Activated naive CD4-positive, alpha-beta T cell treated with anti-CD3 and anti-CD28 coated beads, Interleukin-2, amount 50 U/mL, for 24 hours (primary cell): ENCODE measurements around the gene LYPD3.
A peak's percentile ranks its signal among the peaks of the same experiment; 100 is the strongest.
"Not testable (repeated sequence)": the region's sequence is repeated elsewhere in the genome, so short reads cannot be mapped to it uniquely, and the experiment has no call there.

Source experiments
- H3K27ac Mint-ChIP-seq: one replicate; pipeline ENCODE4 v1.8.0; 2021; ENCODE audit warnings: mild to moderate bottlenecking, mixed read lengths
- H3K27me3 Mint-ChIP-seq: one replicate; pipeline ENCODE4 v1.8.0; 2021; ENCODE audit warnings: mixed read lengths
- H3K36me3 Mint-ChIP-seq: one replicate; pipeline ENCODE4 v1.8.0; 2021; ENCODE audit warnings: mixed read lengths
- H3K4me1 Mint-ChIP-seq: one replicate; pipeline ENCODE4 v1.8.0; 2021; ENCODE audit warnings: mixed read lengths
- H3K4me3 Mint-ChIP-seq: one replicate; pipeline ENCODE4 v1.8.0; 2021; ENCODE audit warnings: mild to moderate bottlenecking, mixed read lengths
- H3K9me3 Mint-ChIP-seq: one replicate; pipeline ENCODE4 v1.8.0; 2021; ENCODE audit warnings: mixed read lengths

LYPD3 gene

DNA sequence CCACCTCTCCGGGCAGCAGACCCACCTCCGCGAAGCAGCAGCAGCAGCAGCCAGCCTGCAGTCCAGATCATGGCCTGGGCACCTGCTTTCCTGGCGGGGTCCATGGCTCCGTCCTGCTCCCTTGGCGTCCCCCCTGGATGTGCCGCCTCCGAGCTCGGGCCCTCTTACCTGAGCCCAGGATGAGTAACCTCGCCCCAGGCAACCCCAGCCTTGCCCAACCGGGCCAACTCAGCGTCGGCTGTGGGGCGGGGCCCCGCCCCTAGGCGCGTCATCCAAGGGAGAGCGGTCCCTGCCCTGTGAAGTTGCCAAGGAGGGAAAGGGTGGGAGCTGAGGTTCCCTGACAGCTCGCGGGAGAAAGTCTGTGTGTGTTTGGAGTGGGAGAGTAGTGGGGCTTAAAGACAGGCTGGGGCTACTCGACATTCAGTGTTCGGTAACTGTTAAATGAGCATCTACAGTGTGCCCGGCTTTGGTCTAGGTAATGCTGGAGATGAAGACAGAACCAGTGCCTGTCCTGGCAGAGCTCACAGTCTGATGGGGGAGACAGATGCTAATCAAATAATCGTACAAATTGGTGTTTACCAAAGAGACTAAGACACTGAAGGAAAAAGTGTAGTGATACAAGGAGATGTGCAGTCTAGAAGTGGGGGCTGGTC is at the start of gene LYPD3:
LYPD3 (minus strand) TSS at position 141 of the 653 bp plus-strand sequence; CDS start at position 104, 37 bp downstream.
- Mint-ChIP-seq H3K36me3 (peaks cover 6% of the 10 kb centered on the region), H3K27me3 (no peaks in the 10 kb centered on the region), H3K4me3 (peak within 1 kb of the TSS; percentile 95), H3K9me3 (no peaks in the 10 kb centered on the region), H3K4me1 (peaks cover 84% of the 10 kb centered on the region), H3K27ac (peak within 1 kb of the TSS; percentile 66)

DNA sequence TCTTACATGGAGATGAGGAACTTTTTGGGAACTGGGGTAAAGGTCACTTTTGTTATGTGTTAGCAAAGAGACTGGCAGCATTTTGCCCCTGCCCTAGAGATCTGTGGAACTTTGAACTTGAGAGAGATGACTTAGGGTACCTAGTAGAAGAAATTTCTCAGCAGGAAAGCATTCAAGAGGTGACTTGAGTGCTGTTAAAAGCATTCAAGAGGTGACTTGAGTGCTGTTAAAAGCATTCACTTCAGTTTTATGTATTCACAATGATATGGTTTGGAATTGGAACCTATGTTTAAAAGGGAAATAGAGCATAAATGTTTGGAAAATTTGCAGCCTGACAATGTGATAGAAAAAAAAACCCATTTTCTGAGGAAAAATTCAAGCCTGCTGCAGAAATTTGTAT is 47.0 kb upstream of the LYPD3 start:
- H3K27ac Mint-ChIP-seq, result peak overlapping the region; percentile 68
- H3K4me3 Mint-ChIP-seq, H3K36me3 Mint-ChIP-seq, H3K9me3 Mint-ChIP-seq, H3K27me3 Mint-ChIP-seq, H3K4me1 Mint-ChIP-seq: not testable (repeated sequence)

GRCh38 chr19:43511324-43511723 is 45.9 kb upstream of the LYPD3 start:
- H3K4me1 Mint-ChIP-seq, result no peaks in the 10 kb centered on the region
- H3K27me3 Mint-ChIP-seq, result no peaks in the 10 kb centered on the region
- H3K9me3 Mint-ChIP-seq, result no peaks in the 10 kb centered on the region
- H3K4me3 Mint-ChIP-seq, result no peak overlapping the region
- H3K27ac Mint-ChIP-seq, result no peak overlapping the region
- peaks cover 3% of the 10 kb centered on the region for H3K36me3 Mint-ChIP-seq

DNA sequence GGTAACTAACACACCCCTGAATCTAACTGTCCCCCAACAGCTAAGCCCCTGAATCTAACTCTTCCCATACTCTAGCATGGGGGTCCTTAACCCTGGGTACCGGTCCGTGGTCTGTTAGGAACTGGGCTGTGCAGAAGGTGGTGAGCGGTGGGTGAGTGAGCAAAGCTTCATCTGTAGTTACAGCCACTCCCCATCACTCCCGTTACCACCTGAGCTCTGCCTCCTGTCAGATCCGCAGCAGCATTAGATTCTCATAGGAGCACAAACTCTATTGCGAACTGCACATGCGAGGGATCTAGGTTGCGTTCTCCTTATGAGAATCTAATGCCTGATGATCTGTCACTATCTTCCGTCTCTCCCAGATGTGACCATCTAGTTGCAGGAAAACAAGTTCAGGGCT is 45.3 kb upstream of the LYPD3 start:
- Mint-ChIP-seq H3K4me3 (no peak overlapping the region), H3K36me3 (peaks cover 3% of the 10 kb centered on the region), H3K27ac (no peak overlapping the region), H3K9me3 (no peaks in the 10 kb centered on the region), H3K4me1 (peaks cover 5% of the 10 kb centered on the region), H3K27me3 (no peaks in the 10 kb centered on the region)

DNA sequence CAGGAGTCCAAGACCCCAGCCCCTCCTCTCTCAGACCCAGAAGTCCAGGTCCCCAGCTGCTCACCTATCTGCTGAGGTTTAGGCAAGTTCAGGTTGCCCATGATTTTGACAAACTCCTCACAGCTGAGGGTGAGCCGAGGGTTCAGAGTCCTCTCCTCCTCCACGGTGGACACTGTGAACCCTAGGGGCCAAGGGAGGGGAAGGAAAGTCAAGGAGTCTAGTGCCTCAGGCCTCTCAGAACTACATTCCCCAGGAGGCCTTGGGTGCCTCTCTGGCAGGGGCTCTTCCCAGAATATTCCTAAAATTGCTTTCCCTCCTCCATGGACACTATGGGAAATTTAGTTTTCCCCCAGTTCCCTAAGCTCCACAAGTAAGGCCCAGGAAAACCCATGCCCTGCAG is 42.5 kb upstream of the LYPD3 start:
- peaks cover 5% of the 10 kb centered on the region for H3K36me3 Mint-ChIP-seq
- H3K9me3 Mint-ChIP-seq, result no peaks in the 10 kb centered on the region
- H3K27me3 Mint-ChIP-seq, result no peaks in the 10 kb centered on the region
- no peak overlapping the region for H3K4me3 Mint-ChIP-seq
- H3K4me1 Mint-ChIP-seq, result peaks cover 26% of the 10 kb centered on the region
- H3K27ac Mint-ChIP-seq, result no peak overlapping the region

GRCh38 chr19:43506629-43507028 is 41.2 kb upstream of the LYPD3 start:
- peaks cover 6% of the 10 kb centered on the region for H3K36me3 Mint-ChIP-seq
- H3K27me3 Mint-ChIP-seq, result no peaks in the 10 kb centered on the region
- H3K9me3 Mint-ChIP-seq, result no peaks in the 10 kb centered on the region
- H3K4me1 Mint-ChIP-seq, result peaks cover 34% of the 10 kb centered on the region
- no peak overlapping the region for H3K4me3 Mint-ChIP-seq
- no peak overlapping the region for H3K27ac Mint-ChIP-seq

- Mint-ChIP-seq H3K9me3 (no peaks in the 10 kb centered on the region), H3K4me1 (peaks cover 38% of the 10 kb centered on the region), H3K4me3 (peak overlapping the region; percentile 23), H3K27ac (peak overlapping the region; percentile 70), H3K27me3 (no peaks in the 10 kb centered on the region), H3K36me3 (peaks cover 6% of the 10 kb centered on the region)
Measured at GRCh38 chr19:43505941-43506340, 40.5 kb upstream of the LYPD3 start.

DNA sequence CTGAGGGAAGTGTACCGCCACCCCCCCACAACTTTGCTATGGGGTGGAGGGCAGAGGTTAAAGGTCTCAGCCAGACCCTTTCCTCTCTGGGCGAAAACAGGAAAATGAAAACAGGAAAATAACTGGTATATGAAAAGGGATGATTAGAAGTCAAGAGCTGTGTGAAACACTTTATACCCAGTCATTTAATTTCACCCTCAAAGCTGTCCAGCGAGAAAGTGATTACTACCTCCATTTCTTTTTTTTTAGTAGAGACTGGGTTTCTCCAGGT is 39.7 kb upstream of the LYPD3 start:
- Mint-ChIP-seq H3K27ac (peak overlapping the region; percentile 70), H3K36me3 (peaks cover 7% of the 10 kb centered on the region), H3K27me3 (no peaks in the 10 kb centered on the region), H3K4me1 (peaks cover 41% of the 10 kb centered on the region), H3K4me3 (peak overlapping the region; percentile 96), H3K9me3 (no peaks in the 10 kb centered on the region)

DNA sequence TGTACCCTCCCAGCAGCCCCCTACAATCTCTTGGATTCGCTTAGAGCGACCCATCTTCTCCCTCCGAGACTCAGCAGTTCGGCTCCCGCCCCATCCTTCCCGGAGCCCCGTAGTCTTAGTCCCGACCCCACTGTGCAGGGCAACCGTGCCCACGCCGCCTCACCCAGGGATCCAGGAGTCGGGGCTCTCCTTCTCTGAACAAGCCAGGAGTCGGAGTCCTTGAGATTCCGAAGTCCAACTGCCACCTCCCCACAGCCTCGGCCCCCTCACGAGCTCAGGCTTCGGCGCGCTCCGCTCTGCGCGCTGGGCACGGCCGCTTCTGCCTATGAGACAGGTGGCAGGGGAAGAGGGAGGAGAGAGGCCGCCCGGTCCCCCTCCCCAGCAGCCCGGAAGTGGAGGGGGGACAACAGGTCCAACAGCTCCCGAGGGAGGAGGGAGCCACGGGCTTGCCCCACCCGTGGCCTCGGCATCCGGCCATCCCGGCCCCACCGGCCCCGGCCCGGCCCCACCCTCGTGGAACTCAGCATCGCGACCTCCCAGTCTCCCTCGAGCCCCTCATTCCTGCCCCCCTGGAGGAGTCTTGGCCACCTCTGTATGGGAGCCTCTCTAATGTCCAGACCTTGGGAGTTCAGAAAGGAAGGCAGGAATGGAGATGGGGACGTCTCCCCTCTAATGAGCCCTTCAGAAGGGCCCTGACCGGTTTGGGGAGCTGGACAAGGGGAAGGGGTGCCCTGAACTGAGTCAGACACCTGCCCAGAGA is 39.2 kb upstream of the LYPD3 start, which contains the start of gene PHLDB3:
PHLDB3 (minus strand) TSS at position 321 of the 760 bp plus-strand sequence. CDS start 628 bp downstream, outside the sequence.
- Mint-ChIP-seq H3K27me3 (no peaks in the 10 kb centered on the region), H3K4me1 (peaks cover 41% of the 10 kb centered on the region), H3K27ac (peak within 1 kb of the TSS; percentile 97), H3K9me3 (no peaks in the 10 kb centered on the region), H3K36me3 (peaks cover 7% of the 10 kb centered on the region), H3K4me3 (peak within 1 kb of the TSS; percentile 96)

- H3K36me3 Mint-ChIP-seq, result peaks cover 7% of the 10 kb centered on the region
- H3K4me3 Mint-ChIP-seq, result peak overlapping the region; percentile 96
- no peaks in the 10 kb centered on the region for H3K27me3 Mint-ChIP-seq
- no peaks in the 10 kb centered on the region for H3K9me3 Mint-ChIP-seq
- peak overlapping the region; percentile 97 for H3K27ac Mint-ChIP-seq
- peaks cover 41% of the 10 kb centered on the region for H3K4me1 Mint-ChIP-seq
Measured at GRCh38 chr19:43503501-43504425, 38.4 kb upstream of the LYPD3 start.

DNA sequence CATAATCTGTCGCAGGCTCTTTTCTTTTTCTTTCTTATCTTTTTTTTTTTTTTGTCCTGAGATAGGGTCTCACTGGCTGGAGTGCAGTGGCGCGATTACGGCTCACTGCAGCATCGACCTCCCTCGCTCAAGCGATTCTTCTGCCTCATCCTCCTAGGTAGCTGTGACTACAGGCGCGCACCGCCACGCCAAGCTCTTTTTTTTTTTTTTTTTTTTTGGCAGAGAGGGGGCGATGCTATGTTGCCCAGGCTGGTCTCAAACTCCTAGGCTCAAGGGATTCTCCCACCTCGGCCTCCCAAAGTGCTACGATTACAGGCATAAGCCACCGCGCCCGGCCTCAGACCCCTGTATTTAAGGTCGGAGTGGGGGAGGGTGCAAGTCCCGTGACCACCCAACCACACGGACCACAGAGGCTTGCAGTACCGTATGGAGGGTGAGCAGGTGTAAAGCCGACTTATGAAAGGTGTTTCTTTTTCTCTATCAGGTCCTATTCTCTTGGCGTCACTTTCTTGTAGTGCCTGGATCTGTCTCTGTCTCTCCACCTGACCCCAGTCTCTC is 37.1 kb upstream of the LYPD3 start:
- Mint-ChIP-seq H3K9me3 (no peaks in the 10 kb centered on the region), H3K27ac (peak overlapping the region; percentile 63), H3K4me1 (peaks cover 45% of the 10 kb centered on the region), H3K36me3 (peaks cover 7% of the 10 kb centered on the region), H3K4me3 (peak overlapping the region; percentile 96), H3K27me3 (no peaks in the 10 kb centered on the region)

DNA sequence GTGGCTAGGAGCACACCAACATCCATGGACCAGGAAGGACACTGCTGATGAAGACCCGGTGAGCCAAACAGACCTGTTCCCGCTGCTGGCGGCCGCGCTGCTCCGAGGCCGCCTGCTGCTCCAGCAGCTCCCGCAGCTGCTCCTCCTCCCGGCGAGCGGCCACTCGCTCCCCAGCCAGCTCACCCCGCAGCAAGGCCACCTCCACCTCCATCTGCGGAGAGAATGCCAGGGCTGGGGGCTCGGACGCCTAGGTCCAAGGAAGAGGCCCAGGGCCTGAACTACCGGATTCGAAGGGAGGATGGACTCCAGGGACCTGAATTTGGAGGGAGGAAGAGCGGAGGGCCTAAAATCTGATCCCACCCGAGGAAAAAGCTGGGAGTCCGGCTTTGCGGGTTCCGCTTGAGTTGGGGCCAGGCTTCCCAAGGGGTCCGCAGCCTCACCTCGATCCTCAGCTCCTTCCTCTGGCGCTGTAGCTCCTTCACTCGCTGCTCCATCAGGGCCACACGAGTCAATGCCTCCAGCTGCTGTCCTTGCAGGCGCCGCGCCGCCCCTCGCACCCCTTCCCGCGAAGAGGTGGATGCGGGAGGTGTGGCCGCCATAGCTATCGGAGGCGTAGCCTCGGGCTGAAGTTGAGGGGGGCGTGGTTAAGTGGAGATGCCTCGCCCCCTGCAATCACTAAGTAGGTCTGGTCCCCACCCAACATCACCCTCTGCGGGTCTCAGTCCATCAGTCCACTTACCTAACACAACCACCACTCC is 36.4 kb upstream of the LYPD3 start:
- Mint-ChIP-seq H3K27ac (no peak overlapping the region), H3K27me3 (no peaks in the 10 kb centered on the region), H3K4me3 (no peak overlapping the region), H3K4me1 (peaks cover 45% of the 10 kb centered on the region), H3K9me3 (no peaks in the 10 kb centered on the region), H3K36me3 (peaks cover 8% of the 10 kb centered on the region)

GRCh38 chr19:43499042-43499441 is 33.6 kb upstream of the LYPD3 start:
- Mint-ChIP-seq H3K4me3 (no peak overlapping the region), H3K36me3 (peaks cover 16% of the 10 kb centered on the region), H3K9me3 (no peaks in the 10 kb centered on the region), H3K27ac (no peak overlapping the region), H3K4me1 (peaks cover 34% of the 10 kb centered on the region), H3K27me3 (no peaks in the 10 kb centered on the region)

GRCh38 chr19:43498233-43498842 is 32.9 kb upstream of the LYPD3 start:
- Mint-ChIP-seq H3K4me3 (no peak overlapping the region), H3K36me3 (peaks cover 16% of the 10 kb centered on the region), H3K9me3 (no peaks in the 10 kb centered on the region), H3K4me1 (peaks cover 28% of the 10 kb centered on the region), H3K27me3 (no peaks in the 10 kb centered on the region), H3K27ac (no peak overlapping the region)
